HepG2 (cell line): ENCODE results near the gene MAP3K3. TPM values are rescaled to one million over a fixed set of nuclear protein-coding genes. Genes with fewer than 3 reads are reported as not detected.

ENCODE experiments used
- ATRX ChIP-seq: sonication (generic); formaldehyde crosslinking; IDR thresholded peaks from 2 replicates; pipeline ENCODE4 v1.4.0; 2020; ENCODE audit warnings: missing genetic modification reagents, borderline replicate concordance
- BHLHE40 ChIP-seq: IDR thresholded peaks from 2 replicates; pipeline ENCODE4 v1.6.1; 2011; ENCODE audit warnings: low read length, improper control_type of control experiment
- CREB1 ChIP-seq, 2 experiments: fragments of 450-650 bp in 1 of 2; IDR thresholded peaks; 2 replicates each; pipeline ENCODE4 v1.6.1; 2016 to 2017; ENCODE audit warnings: control low read depth in 1 of 2, mild to moderate bottlenecking in 1 of 2, missing compliant biosample characterization in 1 of 2, missing genetic modification characterization in 1 of 2
- EEA1 ChIP-seq: sonication (generic); formaldehyde crosslinking; IDR thresholded peaks from 2 replicates; pipeline ENCODE4 v1.5.1; 2020; ENCODE audit warnings: mild to moderate bottlenecking, missing genetic modification reagents, borderline replicate concordance
- EZH2 ChIP-seq: conservative IDR thresholded peaks from 2 replicates; pipeline ENCODE4 v1.6.1; 2012; ENCODE audit warnings: mild to moderate bottlenecking, low read depth, low read length, moderate library complexity
- HDAC6 ChIP-seq: fragments of 200-600 bp; sonication (generic); IDR thresholded peaks from 2 replicates; pipeline ENCODE4 v1.7.0; 2017; ENCODE audit warnings: mild to moderate bottlenecking, antibody characterized with exemption, low read length, low read depth
- HMG20B ChIP-seq: conservative IDR thresholded peaks from 2 replicates; pipeline ENCODE4 v1.6.1; 2016; ENCODE audit warnings: missing genetic modification reagents, missing compliant biosample characterization
- HMGA1 ChIP-seq: sonication (generic); formaldehyde crosslinking; conservative IDR thresholded peaks from 2 replicates; pipeline ENCODE4 v1.4.0; 2020; ENCODE audit warnings: missing genetic modification reagents
- HNRNPUL1 ChIP-seq: fragments of 200-400 bp; formaldehyde crosslinking; IDR thresholded peaks from 2 replicates; pipeline ENCODE4 v1.6.1; 2017; ENCODE audit warnings: low read depth, mild to moderate bottlenecking, low read length, moderate library complexity
- KAT8 ChIP-seq: IDR thresholded peaks from 2 replicates; pipeline ENCODE4 v1.6.1; 2016; ENCODE audit warnings: missing genetic modification reagents, missing compliant biosample characterization
- MTF1 ChIP-seq: sonication (generic); formaldehyde crosslinking; IDR thresholded peaks from 2 replicates; pipeline ENCODE4 v1.5.0; 2020; ENCODE audit warnings: missing genetic modification reagents
- PATZ1 ChIP-seq: sonication (generic); formaldehyde crosslinking; IDR thresholded peaks from 2 replicates; pipeline ENCODE4 v1.4.0; 2020; ENCODE audit warnings: missing genetic modification reagents
- RFX1 ChIP-seq: fragments of 450-650 bp; IDR thresholded peaks from 2 replicates; pipeline ENCODE4 v1.6.1; 2017
- SMAD9 ChIP-seq: sonication (generic); formaldehyde crosslinking; IDR thresholded peaks from 2 replicates; pipeline ENCODE4 v1.5.1; 2020; ENCODE audit warnings: mild to moderate bottlenecking, missing genetic modification reagents
- SRF ChIP-seq: IDR thresholded peaks from 2 replicates; pipeline ENCODE4 v1.6.1; 2011; ENCODE audit warnings: mild to moderate bottlenecking, low read depth, low read length, moderate library complexity
- STAG1 ChIP-seq: sonication (generic); formaldehyde crosslinking; IDR thresholded peaks from 2 replicates; pipeline ENCODE4 v1.4.0; 2020; ENCODE audit warnings: missing genetic modification reagents
- ZBTB49 ChIP-seq: sonication (generic); formaldehyde crosslinking; IDR thresholded peaks from 2 replicates; pipeline ENCODE4 v1.4.0; 2020; ENCODE audit warnings: missing genetic modification reagents, borderline replicate concordance
- ZFX ChIP-seq: sonication (generic); formaldehyde crosslinking; IDR thresholded peaks from 2 replicates; pipeline ENCODE4 v1.4.0; 2020; ENCODE audit warnings: mild to moderate bottlenecking, low read depth, missing genetic modification reagents, moderate library complexity
- ZMAT5 ChIP-seq: sonication (generic); formaldehyde crosslinking; IDR thresholded peaks from 2 replicates; pipeline ENCODE4 v1.5.0; 2020; ENCODE audit warnings: mild to moderate bottlenecking, low read depth, missing genetic modification reagents, borderline replicate concordance
- ZNF101 ChIP-seq: sonication (generic); formaldehyde crosslinking; IDR thresholded peaks from 2 replicates; pipeline ENCODE4 v1.4.0; 2020; ENCODE audit warnings: mild to moderate bottlenecking, low read depth, missing genetic modification reagents, borderline replicate concordance
- ZNF550 ChIP-seq: sonication (generic); formaldehyde crosslinking; IDR thresholded peaks from 2 replicates; pipeline ENCODE4 v1.4.0; 2020; ENCODE audit warnings: mild to moderate bottlenecking, missing genetic modification reagents, borderline replicate concordance
- ZNF883 ChIP-seq: sonication (generic); formaldehyde crosslinking; IDR thresholded peaks from 2 replicates; pipeline ENCODE4 v1.5.1; 2020; ENCODE audit warnings: mild to moderate bottlenecking, missing genetic modification reagents; ENCODE audit errors: not compliant biosample characterization
- polyA plus RNA-seq, 8 experiments: library from polyadenylated mRNA; depleted of rRNA in 3 of 8; stranded (reverse) in 7 of 8; unstranded in 1 of 8; fragments of >200 nt; fragmentation: Illumina TruSeq in 4 of 8; extraction: Trizol in 4 of 8; gene quantifications; 2 replicates each; pipeline versions ENCODE4 v1.2.1 to v1.2.3, GENCODE V29; 2011 to 2016; ENCODE audit warnings: low read depth in 4 of 8, missing spikeins in 1 of 8, mixed read lengths in 1 of 8; ENCODE audit not compliant: insufficient read depth in 1 of 8
- total RNA-seq, 5 experiments: library from RNA; depleted of rRNA; stranded (reverse); fragments of >200 nt; fragmentation: Illumina TruSeq; extraction: Trizol; gene quantifications; 2 replicates each; pipeline ENCODE4 v1.2.3, GENCODE V29; 2016; ENCODE audit warnings: low read depth in 1 of 5

Gene MAP3K3
- total and polyA plus RNA-seq, 2 of the 13 experiments (the other 11 are each of a cell fraction or from before 2014, with no cell fraction given), result 17.7 to 21.8 TPM

DNA sequence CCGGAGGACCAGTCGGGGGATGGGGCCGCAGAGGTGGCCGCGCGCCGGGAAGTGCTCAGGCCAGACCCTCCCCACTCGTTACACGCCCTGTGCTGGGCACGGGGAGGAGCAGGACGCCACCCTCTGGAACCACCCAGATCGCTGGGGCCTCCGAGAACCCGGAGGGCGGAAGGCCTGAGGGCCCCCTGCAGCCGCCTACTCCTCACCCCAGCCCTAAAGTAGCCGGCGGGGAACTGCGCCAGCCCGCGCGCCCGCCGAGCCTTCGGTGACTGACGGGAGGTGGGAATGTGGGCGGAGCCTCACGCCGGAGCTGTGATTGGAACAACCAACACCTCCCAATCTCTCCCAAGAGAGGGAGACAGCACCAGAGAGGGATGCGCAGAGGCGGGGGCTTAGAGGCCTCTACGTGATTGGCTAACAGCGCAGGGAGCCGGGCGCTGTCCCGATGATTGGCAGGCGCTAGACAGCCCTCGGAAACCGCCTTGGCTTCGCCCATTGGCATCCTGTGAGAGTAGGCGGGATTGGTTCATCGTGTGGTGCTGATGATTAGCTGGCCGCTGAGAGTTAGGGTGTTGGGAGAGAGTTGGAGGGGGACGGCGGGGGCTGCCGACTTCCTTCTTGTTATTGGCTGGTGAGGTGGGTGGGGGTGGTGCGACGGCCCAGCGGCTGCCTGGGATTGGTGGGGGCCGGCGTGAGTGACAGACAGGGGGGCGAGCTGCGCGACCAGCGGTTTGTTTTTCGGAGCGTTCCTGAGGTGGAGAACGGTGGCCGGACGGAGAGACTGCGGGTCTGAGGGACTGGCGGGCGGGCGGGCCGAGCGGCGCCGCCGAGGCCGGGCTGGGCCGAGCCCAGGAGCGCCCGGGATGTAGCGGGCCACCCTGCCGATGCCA is at the start of gene MAP3K3 (continued):
- peak; percentile 21; the same call in 1 of the 2 replicates for TF ChIP-seq STAG1
- no peak for TF ChIP-seq ATRX (CRISPR knock-in tag)
- TF ChIP-seq HMG20B (CRISPR knock-in tag), result peak; percentile 59; the same call in 1 of the 2 replicates
- TF ChIP-seq SRF, result no peak
- peak; percentile 96 for TF ChIP-seq ZNF883 (CRISPR knock-in tag)
- TF ChIP-seq RFX1, result no peak
- TF ChIP-seq SMAD9, result no peak
- TF ChIP-seq HDAC6, result no peak
- peak; percentile 90 for TF ChIP-seq KAT8 (CRISPR knock-in tag)
- peak; percentile 98 for TF ChIP-seq ZFX (CRISPR knock-in tag)
- TF ChIP-seq EEA1 (CRISPR knock-in tag), result peak; percentile 90; the same call in 1 of the 2 replicates
- TF ChIP-seq ZMAT5 (CRISPR knock-in tag), result no peak
- peak; percentile 88 for TF ChIP-seq CREB1 (IDR thresholded peaks at IDR 0.05)
- TF ChIP-seq CREB1 (CRISPR knock-in tag; IDR thresholded peaks at IDR 0.05), result peak; percentile 93
- TF ChIP-seq HMGA1 (CRISPR knock-in tag), result no peak
- no peak for TF ChIP-seq BHLHE40
- no peak for TF ChIP-seq EZH2
- TF ChIP-seq ZNF101, result no peak
- no peak for TF ChIP-seq ZNF550
- peak; percentile 70; the same call in 1 of the 2 replicates for TF ChIP-seq MTF1 (CRISPR knock-in tag)
- TF ChIP-seq ZBTB49 (CRISPR knock-in tag), result no peak
- TF ChIP-seq HNRNPUL1, result no peak
- TF ChIP-seq PATZ1 (CRISPR knock-in tag), result no peak; the same call in 1 of the 2 replicates
